ENCODE data around the gene C1orf167. TPM values are rescaled to one million over a fixed set of nuclear protein-coding genes. Genes with fewer than 3 reads are reported as not detected.

C1orf167 gene
- total RNA-seq, 1 donor from 2014 or later, result not detected

GRCh38 chr1:11826946-11827345 lies 65.0 kb downstream of the C1orf167 start:
- no peaks in the 10 kb centered on the region for H4K20me1 ChIP-seq (ENCODE audit: low read depth)
- no peak overlapping the region for H3K4me3 ChIP-seq
- H3K27me3 Mint-ChIP-seq (ENCODE audit: insufficient read depth, low read depth), result peaks cover 2% of the 10 kb centered on the region

DNA sequence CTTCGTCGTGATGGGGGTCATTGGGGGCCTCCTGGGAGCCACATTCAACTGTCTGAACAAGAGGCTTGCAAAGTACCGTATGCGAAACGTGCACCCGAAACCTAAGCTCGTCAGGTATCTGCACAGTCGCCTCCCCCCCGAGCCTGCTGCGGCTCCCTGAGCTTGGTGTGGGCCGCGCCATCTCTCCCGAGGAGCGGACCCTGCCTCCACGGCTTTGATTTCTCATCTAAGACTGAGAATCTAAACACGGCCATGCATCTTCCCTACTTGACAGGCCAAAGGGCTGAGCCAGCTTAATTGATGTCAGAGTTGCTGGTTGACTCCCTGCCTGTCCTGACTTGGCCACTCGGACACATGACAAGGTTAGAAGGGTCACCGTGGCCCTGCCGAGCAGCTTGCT lies 66.5 kb downstream of the C1orf167 start:
- no peak for DNase-seq (ENCODE audit: low spot score)
- no peak for TF ChIP-seq EZH2 (IDR thresholded peaks at IDR 0.05)
- TF ChIP-seq EZH2phosphoT487 (IDR thresholded peaks at IDR 0.05), result no peak
- TF ChIP-seq, protein P1, sequence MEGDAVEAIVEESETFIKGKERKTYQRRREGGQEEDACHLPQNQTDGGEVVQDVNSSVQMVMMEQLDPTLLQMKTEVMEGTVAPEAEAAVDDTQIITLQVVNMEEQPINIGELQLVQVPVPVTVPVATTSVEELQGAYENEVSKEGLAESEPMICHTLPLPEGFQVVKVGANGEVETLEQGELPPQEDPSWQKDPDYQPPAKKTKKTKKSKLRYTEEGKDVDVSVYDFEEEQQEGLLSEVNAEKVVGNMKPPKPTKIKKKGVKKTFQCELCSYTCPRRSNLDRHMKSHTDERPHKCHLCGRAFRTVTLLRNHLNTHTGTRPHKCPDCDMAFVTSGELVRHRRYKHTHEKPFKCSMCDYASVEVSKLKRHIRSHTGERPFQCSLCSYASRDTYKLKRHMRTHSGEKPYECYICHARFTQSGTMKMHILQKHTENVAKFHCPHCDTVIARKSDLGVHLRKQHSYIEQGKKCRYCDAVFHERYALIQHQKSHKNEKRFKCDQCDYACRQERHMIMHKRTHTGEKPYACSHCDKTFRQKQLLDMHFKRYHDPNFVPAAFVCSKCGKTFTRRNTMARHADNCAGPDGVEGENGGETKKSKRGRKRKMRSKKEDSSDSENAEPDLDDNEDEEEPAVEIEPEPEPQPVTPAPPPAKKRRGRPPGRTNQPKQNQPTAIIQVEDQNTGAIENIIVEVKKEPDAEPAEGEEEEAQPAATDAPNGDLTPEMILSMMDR (IDR thresholded peaks at IDR 0.05), result no peak
- Histone ChIP-seq H3K4me2 (no peak overlapping the region), H3K9me3 (ENCODE audit: low read depth) (no peaks in the 10 kb centered on the region), H3K27me3 (no peaks in the 10 kb centered on the region), H3F3A (ENCODE audit: low read depth) (no peaks in the 10 kb centered on the region), H3K36me3 (no peaks in the 10 kb centered on the region), H3K79me2 (ENCODE audit: low read depth) (no peaks in the 10 kb centered on the region), H3K4me1 (no peaks in the 10 kb centered on the region), H3K4me3 (no peak overlapping the region), H3K9ac (no peak overlapping the region), H4K20me1 (ENCODE audit: low read depth) (no peaks in the 10 kb centered on the region), H2AFZ (replicated peaks) (no peak overlapping the region), H3K27ac (no peak overlapping the region)
- Mint-ChIP-seq H3K27ac (no peak overlapping the region), H3K9me3 (no peaks in the 10 kb centered on the region), H3K27me3 (ENCODE audit: insufficient read depth, low read depth) (peaks cover 2% of the 10 kb centered on the region), H3K4me3 (no peak overlapping the region), H3K4me1 (no peaks in the 10 kb centered on the region), H3K36me3 (peaks cover 21% of the 10 kb centered on the region)

More at GRCh38 chr1:11826946-11827345, 65.0 kb downstream of the C1orf167 start:
- Mint-ChIP-seq H3K4me1 (no peaks in the 10 kb centered on the region), H3K36me3 (peaks cover 22% of the 10 kb centered on the region), H3K9me3 (no peaks in the 10 kb centered on the region), H3K27ac (no peak overlapping the region), H3K4me3 (no peak overlapping the region)
- H3K9me3 ChIP-seq (ENCODE audit: low read depth), result no peaks in the 10 kb centered on the region
- H3K36me3 ChIP-seq, result no peaks in the 10 kb centered on the region
- H3K9ac ChIP-seq, result no peak overlapping the region
- no peak overlapping the region for H3K4me2 ChIP-seq
- no peak for TF ChIP-seq EZH2phosphoT487 (IDR thresholded peaks at IDR 0.05)
- H2AFZ ChIP-seq (replicated peaks), result no peak overlapping the region
- DNase-seq (ENCODE audit: low spot score), result no peak
- H3K27me3 ChIP-seq, result no peaks in the 10 kb centered on the region
- no peaks in the 10 kb centered on the region for H3K79me2 ChIP-seq (ENCODE audit: low read depth)
- H3F3A ChIP-seq (ENCODE audit: low read depth), result no peaks in the 10 kb centered on the region
- no peak overlapping the region for H3K27ac ChIP-seq
- no peaks in the 10 kb centered on the region for H3K4me1 ChIP-seq

DNA sequence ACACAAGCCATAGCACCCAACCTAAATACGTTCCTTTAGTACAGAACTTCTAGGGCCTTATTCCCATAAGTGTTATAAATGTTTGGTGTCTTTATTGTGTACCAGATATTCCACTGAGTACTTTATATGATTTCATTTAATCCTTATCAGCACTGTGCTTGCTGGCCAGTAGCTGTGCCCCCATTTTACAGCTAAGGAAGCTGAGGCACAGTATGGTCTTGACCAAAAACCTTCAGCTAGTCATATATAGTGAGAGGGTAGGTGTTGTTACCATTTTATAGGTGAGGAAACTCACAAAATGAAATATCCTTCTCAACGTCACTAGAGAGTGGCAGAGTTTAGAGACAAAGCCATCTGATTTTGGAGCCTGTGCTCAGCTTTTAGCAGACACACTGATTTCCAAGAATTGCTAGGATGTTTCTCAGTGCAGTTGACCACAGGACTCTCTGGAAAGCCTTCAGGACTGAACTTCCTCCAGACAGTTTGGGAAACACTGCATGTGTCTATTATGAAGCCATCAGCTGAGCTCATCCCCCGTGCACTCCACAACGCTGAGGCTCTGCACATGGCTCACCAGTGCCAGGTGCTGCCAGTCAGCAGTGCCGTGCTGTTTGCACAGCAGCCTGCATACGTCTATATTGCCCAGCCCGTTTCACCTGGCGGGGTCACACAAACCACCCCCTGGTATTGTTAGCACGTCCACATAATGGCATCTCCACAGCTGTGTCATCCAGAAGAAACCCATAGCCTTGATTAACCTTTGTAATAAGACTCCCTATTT lies 70.1 kb downstream of the C1orf167 start:
- Histone ChIP-seq H3K4me1 (no peaks in the 10 kb centered on the region), H3F3A (ENCODE audit: low read depth) (no peaks in the 10 kb centered on the region), H3K9me3 (ENCODE audit: low read depth) (no peaks in the 10 kb centered on the region), H3K36me3 (no peaks in the 10 kb centered on the region), H3K4me3 (no peak overlapping the region), H4K20me1 (ENCODE audit: low read depth) (no peaks in the 10 kb centered on the region), H3K9ac (no peak overlapping the region), H3K27ac (no peak overlapping the region), H3K79me2 (ENCODE audit: low read depth) (no peaks in the 10 kb centered on the region), H2AFZ (replicated peaks) (no peak overlapping the region), H3K27me3 (no peaks in the 10 kb centered on the region), H3K4me2 (no peak overlapping the region)
- Mint-ChIP-seq H3K4me3 (no peak overlapping the region), H3K4me1 (no peaks in the 10 kb centered on the region), H3K27me3 (ENCODE audit: insufficient read depth, low read depth) (peaks cover 2% of the 10 kb centered on the region), H3K9me3 (no peaks in the 10 kb centered on the region), H3K36me3 (peaks cover 26% of the 10 kb centered on the region), H3K27ac (no peak overlapping the region)
- DNase-seq (ENCODE audit: low spot score), result no peak
- TF ChIP-seq EZH2phosphoT487 (IDR thresholded peaks at IDR 0.05), result no peak
- TF ChIP-seq, protein P1 (IDR thresholded peaks at IDR 0.05), result no peak
- no peak for TF ChIP-seq EZH2 (IDR thresholded peaks at IDR 0.05)

DNA sequence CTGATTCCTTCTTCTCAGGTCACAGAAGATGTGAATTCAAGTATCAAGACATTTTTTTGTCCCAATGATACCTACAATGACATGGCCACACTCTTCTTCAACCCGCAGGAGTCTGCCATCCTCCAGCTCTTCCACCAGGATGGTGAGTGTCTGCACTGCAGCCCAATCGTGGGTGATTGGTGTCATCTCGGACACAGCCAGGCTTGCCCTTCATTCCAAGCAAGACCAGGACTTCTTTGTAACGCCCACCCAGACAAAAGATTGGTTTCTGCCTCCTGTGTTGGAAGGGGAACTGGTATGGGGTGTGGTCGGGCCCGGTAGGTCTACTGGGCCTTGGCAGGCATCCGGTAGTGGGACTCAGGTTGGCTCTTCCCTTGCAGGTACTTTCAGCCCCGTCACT lies 71.5 kb downstream of the C1orf167 start:
- H3K4me1 Mint-ChIP-seq, result no peaks in the 10 kb centered on the region
- Histone ChIP-seq H3K4me1 (no peaks in the 10 kb centered on the region), H3K9me3 (ENCODE audit: low read depth) (no peaks in the 10 kb centered on the region), H3K4me2 (no peak overlapping the region), H3K79me2 (ENCODE audit: low read depth) (no peaks in the 10 kb centered on the region), H2AFZ (replicated peaks) (no peak overlapping the region), H3F3A (ENCODE audit: low read depth) (peaks cover 8% of the 10 kb centered on the region), H3K27ac (no peak overlapping the region), H3K4me3 (no peak overlapping the region), H3K9ac (no peak overlapping the region), H4K20me1 (ENCODE audit: low read depth) (peaks cover 6% of the 10 kb centered on the region), H3K27me3 (no peaks in the 10 kb centered on the region), H3K36me3 (no peaks in the 10 kb centered on the region)
- H3K4me3 Mint-ChIP-seq, result no peak overlapping the region
- no peaks in the 10 kb centered on the region for H3K9me3 Mint-ChIP-seq
- H3K27me3 Mint-ChIP-seq (ENCODE audit: insufficient read depth, low read depth), result peaks cover 2% of the 10 kb centered on the region
- TF ChIP-seq, protein P1 (IDR thresholded peaks at IDR 0.05), result no peak
- TF ChIP-seq EZH2phosphoT487 (IDR thresholded peaks at IDR 0.05) (no peak), EZH2 (IDR thresholded peaks at IDR 0.05) (no peak)
- peaks cover 20% of the 10 kb centered on the region for H3K36me3 Mint-ChIP-seq
- no peak for DNase-seq (ENCODE audit: low spot score)
- H3K27ac Mint-ChIP-seq, result no peak overlapping the region
